T-helper 2 cell treated with Interferon-gamma antibody and Interleukin-4, amounts not matched to agents 5 μg/mL and 100 μg/mL, for 36 hours (primary cell): Measurements from ENCODE around the gene ST7L.
A peak's percentile ranks its signal among the peaks of the same experiment; 100 is the strongest.
"Not testable (repeated sequence)": the region's sequence is repeated elsewhere in the genome, so short reads cannot be mapped to it uniquely, and the experiment has no call there.

Source experiments
- DNase-seq: peaks from one replicate; pipeline ENCODE4 v3.0.0; 2021; ENCODE audit warnings: low spot score
- H3K27ac Mint-ChIP-seq: one replicate; pipeline ENCODE4 v1.8.0; 2021; ENCODE audit warnings: mild to moderate bottlenecking, mixed read lengths
- H3K27me3 Mint-ChIP-seq: one replicate; pipeline ENCODE4 v1.8.0; 2021; ENCODE audit warnings: low read depth, mixed read lengths
- H3K36me3 Mint-ChIP-seq: one replicate; pipeline ENCODE4 v1.8.0; 2021; ENCODE audit warnings: low read depth, mixed read lengths
- H3K4me1 Mint-ChIP-seq: one replicate; pipeline ENCODE4 v1.8.0; 2021; ENCODE audit warnings: low read depth, mixed read lengths
- H3K4me3 Mint-ChIP-seq: one replicate; pipeline ENCODE4 v1.8.0; 2022; ENCODE audit warnings: mild to moderate bottlenecking, moderate library complexity, mixed read lengths
- H3K9me3 Mint-ChIP-seq: one replicate; pipeline ENCODE4 v1.8.0; 2021; ENCODE audit warnings: mixed read lengths

Gene ST7L, protein sequence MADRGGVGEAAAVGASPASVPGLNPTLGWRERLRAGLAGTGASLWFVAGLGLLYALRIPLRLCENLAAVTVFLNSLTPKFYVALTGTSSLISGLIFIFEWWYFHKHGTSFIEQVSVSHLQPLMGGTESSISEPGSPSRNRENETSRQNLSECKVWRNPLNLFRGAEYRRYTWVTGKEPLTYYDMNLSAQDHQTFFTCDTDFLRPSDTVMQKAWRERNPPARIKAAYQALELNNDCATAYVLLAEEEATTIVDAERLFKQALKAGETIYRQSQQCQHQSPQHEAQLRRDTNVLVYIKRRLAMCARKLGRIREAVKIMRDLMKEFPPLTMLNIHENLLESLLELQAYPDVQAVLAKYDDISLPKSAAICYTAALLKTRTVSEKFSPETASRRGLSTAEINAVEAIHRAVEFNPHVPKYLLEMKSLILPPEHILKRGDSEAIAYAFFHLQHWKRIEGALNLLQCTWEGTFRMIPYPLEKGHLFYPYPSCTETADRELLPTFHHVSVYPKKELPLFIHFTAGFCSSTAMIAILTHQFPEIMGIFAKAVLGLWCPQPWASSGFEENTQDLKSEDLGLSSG

DNA sequence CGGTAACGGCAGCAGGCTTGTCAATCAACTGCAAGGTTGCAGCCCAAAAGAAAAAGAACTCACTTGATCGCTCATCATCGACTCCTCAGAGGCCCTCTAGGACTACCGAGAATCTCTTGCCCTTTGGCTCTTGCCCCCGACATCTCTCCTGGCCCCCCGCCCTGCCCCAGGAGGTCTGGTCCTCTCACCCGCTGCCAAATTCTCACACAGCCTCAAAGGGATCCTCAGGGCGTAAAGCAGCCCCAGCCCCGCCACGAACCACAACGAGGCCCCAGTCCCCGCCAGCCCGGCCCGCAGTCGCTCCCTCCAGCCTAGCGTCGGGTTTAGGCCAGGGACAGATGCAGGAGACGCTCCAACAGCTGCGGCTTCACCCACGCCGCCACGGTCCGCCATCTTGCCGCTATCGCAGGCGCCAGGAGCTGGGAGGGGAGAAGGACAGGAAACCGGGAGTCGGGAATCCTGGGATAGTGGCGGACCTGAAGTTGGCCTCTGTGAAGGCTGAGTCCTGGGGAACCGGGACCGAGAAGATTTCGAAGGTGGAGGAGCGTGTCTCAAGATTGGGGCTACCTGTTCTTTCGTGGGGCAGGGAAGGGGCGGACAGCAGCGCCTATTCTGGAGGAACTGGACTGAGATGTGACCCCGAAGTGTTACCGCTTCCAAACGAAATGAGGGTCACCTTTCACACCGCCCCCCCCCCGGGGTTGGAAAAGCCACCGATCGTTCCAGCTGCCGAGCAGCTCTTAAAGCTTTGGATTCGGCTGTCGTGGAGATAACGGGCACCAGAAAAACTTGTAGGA lies at the start of gene ST7L:
ST7L (minus strand) TSS at position 421 of the 797 bp plus-strand sequence; CDS start at position 393, 28 bp downstream.
- no peaks in the 10 kb centered on the region for H3K9me3 Mint-ChIP-seq
- peaks cover 26% of the 10 kb centered on the region for H3K4me1 Mint-ChIP-seq
- peak; percentile 61 for DNase-seq
- H3K27me3 Mint-ChIP-seq = no peaks in the 10 kb centered on the region
- H3K36me3 Mint-ChIP-seq = peaks cover 35% of the 10 kb centered on the region
- H3K27ac Mint-ChIP-seq = peak within 1 kb of the TSS; percentile 100
- peak within 1 kb of the TSS; percentile 99 for H3K4me3 Mint-ChIP-seq

DNA sequence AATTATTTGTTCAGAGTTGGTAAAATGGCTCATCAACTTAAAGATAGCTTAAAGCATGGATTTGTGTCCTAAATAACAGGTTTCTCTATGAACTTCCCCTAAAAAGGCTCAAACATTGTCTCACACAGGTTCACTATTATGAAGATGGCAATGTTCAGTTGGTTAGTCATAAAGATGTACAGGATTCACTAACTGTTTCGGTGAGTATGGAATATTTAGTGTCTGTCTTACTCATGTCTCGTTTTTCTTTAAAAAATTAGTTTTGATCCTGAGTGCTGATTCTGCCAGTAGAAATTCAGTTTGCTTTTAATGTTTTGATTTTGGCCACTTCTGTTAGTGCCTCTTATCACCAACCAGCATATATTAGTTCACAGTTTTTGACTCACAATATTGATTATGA lies 48.0 kb upstream of the ST7L start:
- Mint-ChIP-seq H3K36me3 (peaks cover 78% of the 10 kb centered on the region), H3K4me1 (peaks cover 29% of the 10 kb centered on the region), H3K4me3 (no peak overlapping the region), H3K9me3 (no peaks in the 10 kb centered on the region), H3K27ac (peak overlapping the region; percentile 62), H3K27me3 (no peaks in the 10 kb centered on the region)
- DNase-seq = no peak

DNA sequence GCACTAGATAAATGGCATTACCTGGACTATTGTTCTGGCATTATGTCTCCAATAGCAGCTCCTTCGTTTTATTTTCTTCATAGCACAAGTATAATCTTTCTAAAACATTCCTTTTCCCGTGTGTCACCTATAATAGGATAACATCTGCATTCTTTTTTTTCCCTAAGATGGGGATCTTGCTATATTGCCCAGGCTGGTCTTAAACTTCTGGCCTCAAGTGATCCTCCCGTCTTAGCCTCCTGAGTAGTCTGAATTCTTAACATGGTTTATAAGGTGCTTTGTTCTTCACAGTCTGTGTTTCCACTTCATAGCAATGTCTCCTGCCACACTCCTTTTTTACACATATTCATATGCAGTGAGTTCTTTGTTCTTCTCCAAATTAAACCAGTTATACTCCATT lies 46.9 kb upstream of the ST7L start:
- no peak overlapping the region for H3K4me3 Mint-ChIP-seq
- H3K36me3 Mint-ChIP-seq = peaks cover 76% of the 10 kb centered on the region
- H3K4me1 Mint-ChIP-seq = peaks cover 26% of the 10 kb centered on the region
- no peak overlapping the region for H3K27ac Mint-ChIP-seq
- H3K9me3 Mint-ChIP-seq = no peaks in the 10 kb centered on the region
- H3K27me3 Mint-ChIP-seq = no peaks in the 10 kb centered on the region
- no peak for DNase-seq

DNA sequence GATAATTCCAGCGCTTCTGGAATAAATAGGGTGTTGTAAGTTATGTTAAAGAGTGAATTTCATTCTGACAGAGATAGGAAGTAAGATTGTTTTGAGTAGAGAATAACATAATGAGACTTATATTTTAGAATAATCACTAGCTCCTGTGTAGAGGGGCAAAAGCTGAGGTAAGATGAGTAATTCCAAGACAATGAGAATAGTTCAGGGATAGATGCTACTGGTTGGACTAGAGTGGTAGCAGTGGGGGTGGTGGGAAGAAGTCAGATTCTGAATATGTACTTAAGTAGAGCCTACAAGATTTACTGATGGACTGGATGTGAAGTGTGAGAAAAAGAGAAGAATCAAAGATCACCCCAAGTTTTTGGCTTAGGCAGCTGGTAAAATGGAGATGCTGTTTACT lies 32.3 kb upstream of the ST7L start:
- Mint-ChIP-seq H3K9me3 (no peaks in the 10 kb centered on the region), H3K36me3 (peaks cover 59% of the 10 kb centered on the region), H3K27ac (peak overlapping the region; percentile 26), H3K27me3 (no peaks in the 10 kb centered on the region), H3K4me1 (peaks cover 8% of the 10 kb centered on the region), H3K4me3 (no peak overlapping the region)
- DNase-seq = no peak

DNA sequence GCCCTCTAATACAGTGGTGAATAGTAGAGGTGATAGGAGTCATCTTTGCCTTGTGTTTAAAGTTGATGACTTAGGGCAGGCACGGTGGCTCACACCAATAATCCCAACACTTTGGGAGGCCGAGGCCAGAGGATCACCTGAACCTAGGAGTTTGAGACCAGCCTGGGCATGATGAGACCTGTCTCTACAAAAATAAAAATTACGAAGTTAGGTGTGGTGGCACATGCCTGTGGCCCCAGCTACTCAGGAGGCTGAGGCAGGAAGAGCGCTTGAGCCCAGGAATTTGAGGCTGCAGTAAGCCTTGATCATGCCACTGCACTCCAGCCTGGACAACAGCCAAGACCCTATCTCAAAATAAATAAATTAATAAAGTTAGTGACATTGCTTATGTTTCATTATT lies 27.3 kb upstream of the ST7L start:
- Mint-ChIP-seq H3K36me3 (peaks cover 53% of the 10 kb centered on the region), H3K9me3 (no peaks in the 10 kb centered on the region), H3K27me3 (no peaks in the 10 kb centered on the region), H3K27ac (no peak overlapping the region), H3K4me1 (peaks cover 15% of the 10 kb centered on the region), H3K4me3 (no peak overlapping the region)
- DNase-seq = no peak

DNA sequence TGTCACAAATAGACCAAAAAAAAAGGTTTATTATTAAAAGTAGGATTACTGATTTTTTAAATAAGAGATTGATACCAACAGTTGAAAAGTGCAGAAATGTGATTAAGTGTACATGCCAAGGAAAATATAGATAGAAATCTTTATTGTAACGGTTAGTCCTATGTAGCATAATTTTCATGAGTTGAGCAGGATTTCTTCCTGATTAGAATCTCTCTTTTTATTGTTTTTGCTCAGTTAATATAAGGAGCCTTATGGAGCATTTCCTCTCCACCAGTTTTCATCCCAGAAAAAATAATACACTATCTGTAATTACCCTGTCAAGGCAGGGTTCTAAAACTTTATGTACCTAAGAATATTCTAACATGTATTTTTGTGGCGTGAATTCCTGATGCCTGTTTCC lies 24.1 kb upstream of the ST7L start:
- DNase-seq = no peak
- Mint-ChIP-seq H3K27me3 (no peaks in the 10 kb centered on the region), H3K4me3 (no peak overlapping the region), H3K27ac (no peak overlapping the region), H3K4me1 (peaks cover 8% of the 10 kb centered on the region), H3K9me3 (no peaks in the 10 kb centered on the region), H3K36me3 (peaks cover 28% of the 10 kb centered on the region)

DNA sequence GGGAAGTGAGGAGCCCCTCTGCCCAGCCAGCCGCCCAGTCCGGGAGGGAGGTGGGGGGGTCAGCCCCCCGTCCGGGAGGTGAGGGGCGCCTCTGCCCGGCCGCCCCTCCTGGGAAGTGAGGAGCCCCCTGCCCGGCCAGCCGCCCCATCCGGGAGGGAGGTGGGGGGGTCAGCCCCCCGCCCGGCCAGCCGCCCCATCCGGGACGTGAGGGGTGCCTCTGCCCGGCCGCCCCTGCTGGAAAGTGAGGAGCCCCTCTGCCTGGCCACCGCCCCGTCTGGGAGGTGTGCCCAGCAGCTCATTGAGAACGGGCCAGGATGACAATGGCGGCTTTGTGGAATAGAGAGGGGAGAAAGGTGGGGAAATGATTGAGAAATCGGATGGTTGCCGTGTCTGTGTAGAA lies 21.5 kb upstream of the ST7L start:
- not testable (repeated sequence) for DNase-seq, H3K27me3 Mint-ChIP-seq
- peaks cover 18% of the 10 kb centered on the region for H3K4me1 Mint-ChIP-seq

DNA sequence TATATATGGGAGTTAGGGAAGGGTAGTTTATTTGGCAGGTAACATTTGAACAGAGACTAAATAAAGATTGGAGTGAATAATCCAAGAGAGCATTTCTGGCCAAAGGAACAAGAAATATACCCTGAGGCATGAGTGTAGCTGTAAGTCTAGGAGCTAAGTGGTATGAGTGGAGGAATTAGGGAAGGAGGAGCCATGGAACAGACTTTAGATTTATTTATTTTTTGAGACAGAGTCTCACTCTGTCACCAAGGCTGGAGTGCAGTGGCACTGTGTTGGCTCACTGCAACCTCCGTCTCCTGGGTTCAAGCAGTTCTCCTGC lies 19.1 kb upstream of the ST7L start:
- no peak for DNase-seq
- Mint-ChIP-seq H3K27me3 (no peaks in the 10 kb centered on the region), H3K4me3 (no peak overlapping the region), H3K9me3 (no peaks in the 10 kb centered on the region), H3K36me3 (peaks cover 15% of the 10 kb centered on the region), H3K27ac (no peak overlapping the region), H3K4me1 (peaks cover 35% of the 10 kb centered on the region)

More for the DNA sequence above, 21.5 kb upstream of the ST7L start:
- not testable (repeated sequence) for H3K9me3 Mint-ChIP-seq, H3K4me3 Mint-ChIP-seq, H3K27ac Mint-ChIP-seq
- peaks cover 13% of the 10 kb centered on the region for H3K36me3 Mint-ChIP-seq

DNA sequence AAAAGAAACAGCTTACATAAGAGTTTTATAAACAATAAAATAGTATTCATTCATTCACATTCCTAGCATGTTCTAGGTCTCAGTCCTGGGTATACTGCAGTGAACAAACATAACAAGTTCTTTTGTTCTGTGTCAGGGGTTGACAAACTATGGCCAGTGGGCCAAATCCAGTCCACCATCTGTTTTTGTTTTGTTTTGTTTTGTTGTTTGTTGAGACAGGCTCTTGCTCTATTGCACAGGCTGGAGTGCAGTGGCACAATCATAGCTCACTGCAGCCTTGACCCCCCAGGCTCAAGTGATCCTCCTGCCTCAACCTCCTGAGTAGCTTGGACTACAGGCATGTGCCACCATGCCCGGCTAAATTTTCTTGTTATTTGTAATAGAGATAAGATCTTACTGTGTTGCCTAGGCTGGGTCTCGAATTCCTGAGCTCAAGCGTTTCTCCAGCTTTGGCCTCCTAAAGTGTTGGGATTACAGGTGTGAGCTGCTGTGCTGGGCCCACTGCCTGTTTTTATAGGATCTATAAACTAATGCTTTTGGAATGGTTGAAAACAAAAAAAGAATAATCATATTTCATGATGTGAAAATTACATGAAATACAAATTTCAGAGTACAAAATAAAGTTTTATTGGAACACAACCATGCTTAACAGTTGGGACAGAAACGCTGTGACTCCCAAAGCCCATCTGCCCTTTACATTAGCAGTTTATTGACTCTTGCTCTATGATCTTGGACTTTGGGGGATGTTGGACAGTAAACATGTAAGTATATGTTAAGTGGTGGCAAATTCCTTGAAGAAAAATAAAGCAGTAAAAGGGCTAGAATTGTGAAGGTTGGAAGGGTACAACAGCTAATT lies 18.5 kb upstream of the ST7L start:
- DNase-seq = no peak
- no peak overlapping the region for H3K4me3 Mint-ChIP-seq
- H3K27me3 Mint-ChIP-seq = no peaks in the 10 kb centered on the region
- H3K27ac Mint-ChIP-seq = peak overlapping the region; percentile 57
- H3K4me1 Mint-ChIP-seq = peaks cover 38% of the 10 kb centered on the region
- peaks cover 18% of the 10 kb centered on the region for H3K36me3 Mint-ChIP-seq
- H3K9me3 Mint-ChIP-seq = no peaks in the 10 kb centered on the region

DNA sequence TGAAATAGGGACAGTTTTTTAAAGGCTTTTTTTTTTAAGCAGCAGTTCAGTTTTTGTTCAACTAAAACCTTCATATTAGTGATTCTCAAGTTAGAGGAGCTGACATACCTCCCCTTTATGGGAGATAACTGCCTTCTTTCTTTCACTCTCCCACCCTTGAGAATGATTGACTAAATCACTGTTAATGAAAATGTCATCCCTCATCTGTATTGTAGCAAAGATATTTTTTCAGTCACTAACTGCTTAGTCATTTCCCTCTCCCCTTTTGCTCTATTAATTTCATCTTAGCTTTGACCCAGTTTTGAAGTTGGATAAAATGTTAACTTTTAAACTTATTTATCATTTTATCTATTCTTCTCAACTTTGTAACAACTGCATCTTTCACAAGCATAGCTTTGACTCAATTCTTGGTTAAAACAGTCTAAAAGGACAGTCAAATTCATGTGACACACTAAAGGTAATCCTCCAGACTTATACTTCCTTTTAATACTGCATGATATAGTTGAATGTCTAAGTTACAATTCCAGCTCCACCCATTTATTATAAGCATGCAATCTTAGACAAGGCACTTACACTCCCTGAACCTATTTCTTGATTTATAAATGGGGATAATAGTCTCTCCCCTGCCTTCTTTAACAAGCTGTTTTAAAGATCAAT lies 17.8 kb upstream of the ST7L start:
- H3K27ac Mint-ChIP-seq = peak overlapping the region; percentile 62
- no peaks in the 10 kb centered on the region for H3K27me3 Mint-ChIP-seq
- H3K4me3 Mint-ChIP-seq = no peak overlapping the region
- H3K9me3 Mint-ChIP-seq = no peaks in the 10 kb centered on the region
- peaks cover 22% of the 10 kb centered on the region for H3K36me3 Mint-ChIP-seq
- peaks cover 41% of the 10 kb centered on the region for H3K4me1 Mint-ChIP-seq
- DNase-seq = no peak

DNA sequence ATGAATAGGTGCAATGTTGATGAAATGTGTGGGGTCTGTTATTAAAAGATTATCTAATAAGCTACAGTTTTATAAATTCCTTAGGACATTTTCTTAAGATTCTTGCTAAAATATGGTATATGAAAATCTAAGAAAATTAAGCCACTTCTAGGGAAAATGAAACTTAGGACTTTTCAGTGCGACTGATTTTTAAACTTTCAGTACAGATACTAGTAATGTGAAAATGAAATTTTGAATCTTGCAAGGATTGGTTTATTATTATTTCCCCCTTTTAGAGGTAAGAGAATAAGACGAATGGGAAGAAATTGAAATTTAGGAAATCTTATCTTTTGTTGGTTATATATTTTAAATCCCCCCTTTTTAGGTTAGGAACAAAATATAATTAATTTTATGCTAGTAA lies 17.1 kb upstream of the ST7L start:
- Mint-ChIP-seq H3K4me1 (peaks cover 45% of the 10 kb centered on the region), H3K4me3 (peak overlapping the region; percentile 32), H3K36me3 (peaks cover 24% of the 10 kb centered on the region), H3K27me3 (no peaks in the 10 kb centered on the region), H3K27ac (no peak overlapping the region), H3K9me3 (no peaks in the 10 kb centered on the region)
- DNase-seq = no peak

DNA sequence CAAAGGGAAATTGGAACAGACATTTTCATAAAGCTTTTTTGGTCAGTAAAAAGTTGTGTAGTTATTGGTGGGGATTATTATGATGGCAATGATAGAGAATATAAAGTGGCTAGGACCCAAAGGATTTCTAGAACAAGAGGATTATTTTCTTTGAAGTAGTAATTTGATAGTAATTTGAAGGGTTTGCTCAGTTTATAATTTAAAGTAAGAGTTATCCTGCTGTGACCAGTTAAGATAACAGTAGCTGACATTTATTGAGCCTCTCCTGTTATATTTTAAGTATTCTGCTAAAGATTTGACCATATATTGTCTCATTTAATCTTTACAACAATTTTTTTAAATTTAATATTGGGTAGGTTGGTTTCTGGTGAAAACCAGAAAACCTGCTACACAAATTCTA lies 15.4 kb upstream of the ST7L start:
- Mint-ChIP-seq H3K27me3 (no peaks in the 10 kb centered on the region), H3K4me3 (no peak overlapping the region), H3K4me1 (peaks cover 52% of the 10 kb centered on the region), H3K9me3 (no peaks in the 10 kb centered on the region), H3K36me3 (peaks cover 33% of the 10 kb centered on the region), H3K27ac (no peak overlapping the region)
- DNase-seq = no peak

DNA sequence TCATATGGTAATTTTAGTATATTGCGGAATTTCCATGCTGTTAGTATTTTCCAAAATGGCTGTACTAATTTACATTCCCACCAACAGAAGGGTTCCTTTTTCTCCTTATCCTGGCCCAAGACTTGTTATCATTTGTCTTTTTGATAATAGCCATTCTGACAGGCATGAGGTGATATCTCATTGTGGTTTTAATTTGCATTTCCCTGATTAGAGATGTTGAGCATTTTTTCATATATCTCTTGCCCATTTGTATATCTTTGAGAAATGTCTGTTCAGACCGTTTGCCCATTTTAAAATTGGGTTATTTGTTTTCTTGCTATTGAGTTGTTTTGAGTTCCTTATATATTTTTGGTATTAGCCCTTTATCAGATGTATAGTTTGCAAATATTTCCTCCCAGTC lies 14.7 kb upstream of the ST7L start:
- H3K36me3 Mint-ChIP-seq = peaks cover 39% of the 10 kb centered on the region
- H3K27me3 Mint-ChIP-seq = no peaks in the 10 kb centered on the region
- H3K9me3 Mint-ChIP-seq = no peaks in the 10 kb centered on the region
- peaks cover 58% of the 10 kb centered on the region for H3K4me1 Mint-ChIP-seq
- no peak overlapping the region for H3K4me3 Mint-ChIP-seq
- H3K27ac Mint-ChIP-seq = no peak overlapping the region
- DNase-seq = no peak
